GM13976 (cell line): ENCODE results near the gene TBC1D2.
A peak's percentile ranks its signal among the peaks of the same experiment; 100 is the strongest.

Experiments
- DNase-seq: peaks from one replicate; pipeline ENCODE4 v3.0.0; 2012; ENCODE audit warnings: low spot score
- in situ Hi-C: fragments of 300-500 bp; cut with MboI; formaldehyde crosslinking; loops from one replicate; pipeline ENCODE4 v1.12.0; 2022; ENCODE audit warnings: low sequenced_read_pairs, mixed read lengths, inconsistent platforms; ENCODE audit not compliant: unreplicated experiment
- TF ChIP-seq, protein P1 (sequence below): IDR thresholded peaks from 2 replicates; pipeline ENCODE4 v1.5.1; 2012; ENCODE audit warnings: borderline replicate concordance, mild to moderate bottlenecking; ENCODE audit not compliant: insufficient read depth; ENCODE audit errors: extremely low read depth, missing control alignments, control extremely low read depth

The TBC1D2 gene, protein sequence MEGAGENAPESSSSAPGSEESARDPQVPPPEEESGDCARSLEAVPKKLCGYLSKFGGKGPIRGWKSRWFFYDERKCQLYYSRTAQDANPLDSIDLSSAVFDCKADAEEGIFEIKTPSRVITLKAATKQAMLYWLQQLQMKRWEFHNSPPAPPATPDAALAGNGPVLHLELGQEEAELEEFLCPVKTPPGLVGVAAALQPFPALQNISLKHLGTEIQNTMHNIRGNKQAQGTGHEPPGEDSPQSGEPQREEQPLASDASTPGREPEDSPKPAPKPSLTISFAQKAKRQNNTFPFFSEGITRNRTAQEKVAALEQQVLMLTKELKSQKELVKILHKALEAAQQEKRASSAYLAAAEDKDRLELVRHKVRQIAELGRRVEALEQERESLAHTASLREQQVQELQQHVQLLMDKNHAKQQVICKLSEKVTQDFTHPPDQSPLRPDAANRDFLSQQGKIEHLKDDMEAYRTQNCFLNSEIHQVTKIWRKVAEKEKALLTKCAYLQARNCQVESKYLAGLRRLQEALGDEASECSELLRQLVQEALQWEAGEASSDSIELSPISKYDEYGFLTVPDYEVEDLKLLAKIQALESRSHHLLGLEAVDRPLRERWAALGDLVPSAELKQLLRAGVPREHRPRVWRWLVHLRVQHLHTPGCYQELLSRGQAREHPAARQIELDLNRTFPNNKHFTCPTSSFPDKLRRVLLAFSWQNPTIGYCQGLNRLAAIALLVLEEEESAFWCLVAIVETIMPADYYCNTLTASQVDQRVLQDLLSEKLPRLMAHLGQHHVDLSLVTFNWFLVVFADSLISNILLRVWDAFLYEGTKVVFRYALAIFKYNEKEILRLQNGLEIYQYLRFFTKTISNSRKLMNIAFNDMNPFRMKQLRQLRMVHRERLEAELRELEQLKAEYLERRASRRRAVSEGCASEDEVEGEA

DNA sequence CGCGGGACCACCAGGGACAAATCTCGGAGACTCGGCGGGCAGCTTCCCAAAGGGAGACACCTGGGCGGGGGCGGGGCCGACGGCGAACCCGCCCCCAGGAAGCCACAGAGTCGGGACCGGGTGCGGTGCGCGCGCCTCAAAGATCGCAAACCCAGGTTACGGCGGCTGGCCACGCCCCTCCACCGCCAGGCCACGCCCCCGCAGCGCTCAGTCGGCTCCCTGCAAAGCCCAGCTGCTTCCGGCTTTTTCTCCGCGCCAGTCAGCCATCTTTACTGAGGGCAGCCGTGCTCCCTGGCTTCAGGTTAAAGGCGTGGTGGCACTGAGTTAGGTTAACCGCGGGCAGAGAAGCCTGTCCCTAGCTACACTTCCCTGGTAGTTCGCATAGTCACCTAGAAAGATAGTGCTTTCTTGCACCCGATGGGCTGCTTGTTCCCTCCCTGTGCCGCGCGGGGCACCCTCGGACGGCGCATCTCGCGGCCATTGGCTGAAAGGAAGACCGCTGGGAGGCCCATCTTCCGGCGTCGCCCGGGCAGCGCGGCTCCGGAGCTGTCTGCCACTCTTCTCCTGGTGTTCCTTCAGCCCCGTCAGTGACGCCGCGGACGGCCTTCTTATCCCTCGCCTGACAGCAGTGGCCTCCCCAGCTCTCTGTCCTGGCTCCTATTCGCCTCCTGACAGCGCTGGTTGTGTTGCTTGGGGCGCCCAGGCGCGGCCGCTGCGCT is at the start of gene TBC1D2:
TSS of gene TBC1D2 (minus strand) at position 72 of the 719 bp plus-strand sequence. CDS start 108 bp downstream, outside the sequence.
- in situ Hi-C loops: loop anchor here (5.0 kb wide), 1 partner anchor 183 kb away; no protein-coding TSS in a partner anchor
- TF ChIP-seq, protein P1, sequence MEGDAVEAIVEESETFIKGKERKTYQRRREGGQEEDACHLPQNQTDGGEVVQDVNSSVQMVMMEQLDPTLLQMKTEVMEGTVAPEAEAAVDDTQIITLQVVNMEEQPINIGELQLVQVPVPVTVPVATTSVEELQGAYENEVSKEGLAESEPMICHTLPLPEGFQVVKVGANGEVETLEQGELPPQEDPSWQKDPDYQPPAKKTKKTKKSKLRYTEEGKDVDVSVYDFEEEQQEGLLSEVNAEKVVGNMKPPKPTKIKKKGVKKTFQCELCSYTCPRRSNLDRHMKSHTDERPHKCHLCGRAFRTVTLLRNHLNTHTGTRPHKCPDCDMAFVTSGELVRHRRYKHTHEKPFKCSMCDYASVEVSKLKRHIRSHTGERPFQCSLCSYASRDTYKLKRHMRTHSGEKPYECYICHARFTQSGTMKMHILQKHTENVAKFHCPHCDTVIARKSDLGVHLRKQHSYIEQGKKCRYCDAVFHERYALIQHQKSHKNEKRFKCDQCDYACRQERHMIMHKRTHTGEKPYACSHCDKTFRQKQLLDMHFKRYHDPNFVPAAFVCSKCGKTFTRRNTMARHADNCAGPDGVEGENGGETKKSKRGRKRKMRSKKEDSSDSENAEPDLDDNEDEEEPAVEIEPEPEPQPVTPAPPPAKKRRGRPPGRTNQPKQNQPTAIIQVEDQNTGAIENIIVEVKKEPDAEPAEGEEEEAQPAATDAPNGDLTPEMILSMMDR: no peak
- DNase-seq: peak; percentile 99

DNA sequence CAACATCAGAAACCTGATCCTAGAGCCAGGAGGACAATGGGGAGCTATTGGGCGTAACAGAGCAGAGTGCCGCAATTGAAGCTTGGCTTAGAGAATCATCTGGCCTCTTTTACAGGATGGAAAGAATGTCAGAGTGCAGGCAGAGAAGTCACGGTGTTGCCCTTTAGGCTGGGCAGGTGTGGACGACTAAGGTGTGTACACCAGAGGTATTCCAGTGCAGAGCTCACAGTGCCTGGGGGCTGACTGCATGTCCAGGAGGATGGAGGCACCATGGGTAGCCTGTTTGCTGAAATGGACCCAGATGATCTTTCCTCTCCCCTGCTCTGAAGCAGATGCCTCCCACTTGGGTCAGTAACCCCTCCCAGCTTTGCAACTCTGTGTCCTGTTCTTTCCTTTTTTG is 48.9 kb upstream of the TBC1D2 start:
- in situ Hi-C loops: no loop called here
- no peak for DNase-seq
- TF ChIP-seq, protein P1: no peak

DNA sequence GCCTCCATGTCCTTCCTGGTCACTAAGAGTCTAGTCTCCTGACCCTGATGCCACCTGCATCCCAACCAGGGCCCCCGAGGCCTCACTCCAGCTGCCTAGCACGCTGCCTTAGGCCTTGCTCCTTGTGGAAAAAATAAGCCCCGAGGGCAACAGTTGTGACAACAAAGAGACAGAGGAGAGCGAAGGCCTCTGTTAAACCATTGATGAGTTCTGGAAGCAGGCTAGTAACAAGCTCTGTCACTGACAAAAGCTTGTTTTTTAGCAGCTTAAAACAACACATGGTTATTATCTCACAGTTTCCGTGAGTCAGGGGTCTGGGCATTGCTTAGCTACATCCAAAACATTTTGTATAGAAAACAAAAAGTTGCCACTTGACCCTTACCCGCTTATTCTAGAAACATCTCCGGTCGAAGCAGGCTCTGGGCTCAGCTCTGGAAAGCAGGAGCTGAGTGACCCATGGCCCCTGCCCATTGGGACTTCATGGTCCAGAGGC is 48.2 kb upstream of the TBC1D2 start:
- no peak for DNase-seq
- in situ Hi-C loops: no loop called here
- TF ChIP-seq, protein P1: no peak

DNA sequence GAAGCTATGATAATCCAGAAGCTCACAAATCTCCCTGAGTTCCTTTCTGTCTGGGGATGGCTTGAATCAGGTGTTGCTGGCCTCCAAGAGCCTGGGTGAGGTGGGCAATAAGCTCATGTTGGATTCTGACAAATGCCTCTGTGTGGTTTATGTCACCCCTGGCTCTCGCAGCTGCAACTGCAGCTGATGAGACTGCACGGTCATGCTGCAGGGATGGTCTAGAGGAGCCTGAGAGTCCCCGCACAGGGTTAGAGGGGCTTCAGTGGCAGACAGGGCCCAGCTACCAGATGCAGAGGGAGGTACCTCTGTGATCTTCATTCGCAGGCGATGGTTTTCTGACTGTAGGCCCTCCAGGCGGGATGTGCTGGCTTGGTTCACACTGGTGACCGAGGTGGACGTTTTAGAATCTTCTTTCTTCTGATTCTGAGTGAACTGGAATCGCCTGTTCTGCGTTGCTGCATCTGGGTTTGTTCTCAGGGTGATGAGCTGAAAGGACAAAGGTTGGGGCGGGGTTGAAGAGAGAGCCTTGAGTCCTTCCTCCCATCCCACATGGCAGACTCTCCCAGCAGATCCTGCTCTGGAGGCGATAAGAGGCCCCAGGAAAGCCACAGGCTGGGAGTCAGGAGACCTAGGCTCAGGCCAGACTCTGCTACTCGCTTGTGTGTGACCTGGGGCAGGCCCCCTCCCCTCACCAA is 47.6 kb upstream of the TBC1D2 start:
- TF ChIP-seq, protein P1: no peak
- in situ Hi-C loops: no loop called here
- no peak for DNase-seq

DNA sequence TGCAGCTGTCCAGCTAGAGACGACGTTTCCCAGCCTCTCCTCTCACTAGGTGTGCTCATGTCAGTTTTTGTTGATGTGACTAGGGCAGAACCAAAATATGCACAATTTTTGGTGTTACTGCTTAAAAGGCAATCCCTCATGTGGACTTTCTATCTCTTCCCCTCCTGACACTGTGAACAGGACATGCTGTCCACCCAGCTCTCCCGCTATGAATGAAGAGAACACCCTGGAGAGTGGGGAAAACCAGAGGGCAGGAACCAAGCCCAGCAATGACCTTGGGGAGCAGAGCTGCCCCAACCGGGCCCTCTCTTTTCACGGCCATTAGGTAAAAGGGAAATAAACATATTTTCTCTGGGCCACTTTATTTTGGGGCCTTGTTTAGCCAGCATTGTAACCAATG is 46.7 kb upstream of the TBC1D2 start:
- TF ChIP-seq, protein P1: no peak
- in situ Hi-C loops: no loop called here
- no peak for DNase-seq
